HG03045 (cell line): ENCODE measurements around the gene EEIG2.

Source experiments
- ATAC-seq: cut with Tn5 transposase; IDR thresholded peaks from one replicate; pipeline ENCODE4 v1.9.1; 2021; ENCODE audit warnings: mild to moderate bottlenecking, moderate library complexity; ENCODE audit not compliant: unreplicated experiment

The EEIG2 gene

GRCh38 chr1:108575375-108575774 is 15.5 kb downstream of the EEIG2 start:
- ATAC-seq, result no peak

GRCh38 chr1:108583757-108584427 is 24.0 kb downstream of the EEIG2 start:
- ATAC-seq, result no peak

- ATAC-seq, result no peak
Measured at GRCh38 chr1:108584428-108584856, 24.5 kb downstream of the EEIG2 start.

GRCh38 chr1:108585313-108585712 is 25.4 kb downstream of the EEIG2 start:
- ATAC-seq, result no peak

GRCh38 chr1:108590441-108590840 is 30.5 kb downstream of the EEIG2 start:
- ATAC-seq, result no peak

DNA sequence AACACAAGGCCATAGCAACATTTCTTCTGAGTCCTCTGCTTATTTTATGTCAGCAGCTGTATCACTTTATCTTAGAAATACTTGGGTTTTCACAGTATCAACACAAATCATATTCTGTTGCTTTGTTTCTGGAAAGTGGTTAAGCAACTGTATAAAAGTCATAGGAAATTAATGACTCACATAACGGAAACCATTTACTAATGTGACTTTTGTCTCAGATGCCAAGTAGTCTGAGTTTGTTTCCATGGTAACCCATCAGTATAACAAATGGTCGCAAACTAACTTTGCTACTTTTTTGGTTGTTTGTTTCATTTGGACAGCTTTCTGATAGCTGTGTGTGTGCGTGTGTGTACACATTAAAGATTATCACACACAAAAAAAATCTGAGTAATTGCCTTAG is 31.1 kb downstream of the EEIG2 start:
- ATAC-seq, result no peak

DNA sequence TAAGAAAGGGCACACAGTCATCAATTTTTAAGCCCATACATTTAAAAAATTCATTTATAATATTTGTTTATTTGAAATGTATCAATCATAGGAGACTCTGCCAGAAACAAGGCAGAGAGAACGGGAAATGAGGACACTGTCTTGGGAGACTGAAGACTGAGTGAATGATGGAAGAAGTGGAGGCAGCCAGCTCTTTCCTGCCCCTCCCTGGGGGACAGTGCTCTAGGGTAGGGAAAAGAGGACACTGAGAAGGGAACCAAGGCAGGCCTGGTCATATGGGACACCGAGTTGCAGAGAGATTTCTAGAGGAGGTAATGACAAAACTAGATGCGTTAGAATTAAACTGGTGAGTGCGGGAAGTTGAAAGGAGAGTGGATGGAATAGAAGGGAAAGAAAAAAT is 31.6 kb downstream of the EEIG2 start:
- ATAC-seq, result no peak

DNA sequence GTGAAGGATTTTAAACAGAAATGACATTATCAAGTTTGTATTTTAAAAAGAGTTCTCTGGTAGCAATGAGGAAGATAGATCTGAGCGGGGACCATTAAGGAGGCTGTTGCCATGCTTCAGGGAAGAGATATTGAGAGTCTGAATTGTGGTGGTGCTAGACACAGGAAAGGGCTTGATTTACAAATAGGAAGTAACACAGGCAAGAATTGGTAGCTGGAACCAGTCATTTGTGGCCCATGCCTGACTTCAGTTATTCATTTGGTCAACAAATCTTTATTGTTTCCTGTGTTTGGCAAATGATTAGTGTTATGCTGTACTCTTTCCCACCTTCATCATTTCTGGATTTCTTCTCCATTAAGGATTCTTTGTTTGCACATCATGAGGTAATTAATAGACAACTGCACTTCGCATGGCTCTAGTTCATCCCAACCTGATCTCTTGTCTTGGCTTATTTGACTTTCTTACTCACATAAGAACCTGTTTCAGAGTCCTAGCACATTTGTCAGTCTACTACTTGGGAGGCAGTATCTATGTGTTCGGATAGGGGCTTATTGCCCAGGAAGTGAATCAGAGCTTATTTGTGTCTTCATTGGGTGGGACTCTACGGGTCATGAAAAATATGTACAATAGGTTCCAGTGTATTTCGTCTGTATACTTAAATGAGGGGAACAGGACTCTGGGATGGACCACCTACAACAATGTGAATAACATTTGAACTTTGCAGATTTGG is 32.3 kb downstream of the EEIG2 start:
- no peak for ATAC-seq

- no peak for ATAC-seq
Measured at GRCh38 chr1:108593448-108593847, 33.5 kb downstream of the EEIG2 start.

GRCh38 chr1:108595507-108595906 is 35.6 kb downstream of the EEIG2 start:
- ATAC-seq, result no peak

GRCh38 chr1:108597041-108597440 is 37.1 kb downstream of the EEIG2 start:
- no peak for ATAC-seq

GRCh38 chr1:108598340-108598739 is 38.4 kb downstream of the EEIG2 start:
- ATAC-seq, result no peak

DNA sequence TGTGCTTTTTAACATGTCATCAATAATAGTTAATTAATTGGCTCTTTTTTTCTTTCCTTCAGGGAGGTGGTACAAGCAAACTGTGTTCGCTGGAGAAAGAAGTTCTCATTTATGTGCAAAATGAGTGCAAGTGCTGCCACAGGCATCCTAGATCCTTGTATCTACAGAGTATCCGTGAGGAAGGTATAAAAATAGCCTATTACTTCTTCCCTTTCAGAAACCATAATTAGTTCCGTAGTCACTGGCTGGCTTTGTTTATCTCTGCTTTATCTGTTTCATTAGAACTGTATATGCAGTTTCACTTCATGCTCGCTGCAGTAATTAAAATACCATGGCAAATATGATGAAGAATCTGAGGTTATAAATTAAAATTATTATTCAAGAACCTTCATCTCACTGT is 40.6 kb downstream of the EEIG2 start:
- ATAC-seq, result no peak

GRCh38 chr1:108601708-108602410 is 42.0 kb downstream of the EEIG2 start:
- ATAC-seq, result no peak

- ATAC-seq, result no peak
Measured at GRCh38 chr1:108605633-108606032, 45.7 kb downstream of the EEIG2 start.

DNA sequence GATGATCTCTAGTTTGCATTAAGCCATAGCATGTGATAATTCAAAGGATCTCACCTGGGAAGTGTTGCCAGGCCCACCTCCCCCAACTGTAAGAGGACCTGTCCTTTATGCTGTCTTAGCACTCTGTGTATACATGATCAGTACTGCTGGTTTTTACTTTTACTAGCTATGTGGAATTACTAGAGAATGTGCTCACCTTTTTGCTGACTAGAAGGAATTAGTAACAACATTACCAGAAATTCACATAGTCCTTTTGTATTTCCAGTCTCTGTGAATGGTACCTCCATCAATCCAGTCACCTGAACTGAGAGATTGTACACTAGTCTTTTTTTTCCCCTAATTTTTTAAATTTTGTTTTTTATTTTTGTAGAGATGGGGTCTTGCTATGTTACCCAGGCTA is 46.6 kb downstream of the EEIG2 start:
- no peak for ATAC-seq

DNA sequence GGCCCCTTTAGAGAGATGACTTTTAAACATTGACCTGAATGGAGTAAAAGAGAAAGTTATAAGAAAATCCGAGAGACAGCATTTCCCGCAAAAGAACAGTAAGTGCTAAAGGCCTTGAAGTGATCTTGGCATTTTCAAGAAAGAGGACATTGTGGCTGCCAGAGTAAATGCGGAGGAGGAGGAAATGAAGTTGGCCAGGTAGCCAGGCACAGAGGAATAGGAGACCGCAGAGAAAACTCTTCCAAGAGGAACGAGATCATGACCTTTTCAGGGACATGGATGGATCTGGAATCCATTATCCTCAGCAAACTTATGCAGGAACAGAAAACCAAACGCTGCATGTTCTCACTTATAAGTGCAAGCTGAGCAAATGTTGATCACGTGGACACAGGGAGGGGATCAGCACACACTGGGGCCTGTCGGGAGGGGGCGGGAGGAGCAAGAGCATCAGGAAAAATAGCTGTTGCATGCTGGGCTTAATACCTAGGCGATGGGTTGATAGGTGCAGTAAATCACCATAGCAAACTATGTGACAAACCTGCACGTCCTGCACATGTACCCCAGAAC is 49.7 kb downstream of the EEIG2 start:
- no peak for ATAC-seq
